ENCODE data around the gene NIPAL4. TPM values are rescaled to one million over a fixed set of nuclear protein-coding genes. Genes with fewer than 3 reads are reported as not detected.

NIPAL4 gene
- total RNA-seq, 6 experiments from 2014 or later, result 0.14 to 0.38 (median 0.22) TPM

- Mint-ChIP-seq H3K4me1 (ENCODE audit: low read depth) (peaks cover 11% of the 10 kb centered on the region), H3K27ac (no peak overlapping the region), H3K4me3 (no peak overlapping the region), H3K9me3 (no peaks in the 10 kb centered on the region), H3K27me3 (ENCODE audit: insufficient read depth) (peaks cover 2% of the 10 kb centered on the region), H3K36me3 (ENCODE audit: low read depth) (no peaks in the 10 kb centered on the region)
- no peak for DNase-seq
- TF ChIP-seq, protein P1, sequence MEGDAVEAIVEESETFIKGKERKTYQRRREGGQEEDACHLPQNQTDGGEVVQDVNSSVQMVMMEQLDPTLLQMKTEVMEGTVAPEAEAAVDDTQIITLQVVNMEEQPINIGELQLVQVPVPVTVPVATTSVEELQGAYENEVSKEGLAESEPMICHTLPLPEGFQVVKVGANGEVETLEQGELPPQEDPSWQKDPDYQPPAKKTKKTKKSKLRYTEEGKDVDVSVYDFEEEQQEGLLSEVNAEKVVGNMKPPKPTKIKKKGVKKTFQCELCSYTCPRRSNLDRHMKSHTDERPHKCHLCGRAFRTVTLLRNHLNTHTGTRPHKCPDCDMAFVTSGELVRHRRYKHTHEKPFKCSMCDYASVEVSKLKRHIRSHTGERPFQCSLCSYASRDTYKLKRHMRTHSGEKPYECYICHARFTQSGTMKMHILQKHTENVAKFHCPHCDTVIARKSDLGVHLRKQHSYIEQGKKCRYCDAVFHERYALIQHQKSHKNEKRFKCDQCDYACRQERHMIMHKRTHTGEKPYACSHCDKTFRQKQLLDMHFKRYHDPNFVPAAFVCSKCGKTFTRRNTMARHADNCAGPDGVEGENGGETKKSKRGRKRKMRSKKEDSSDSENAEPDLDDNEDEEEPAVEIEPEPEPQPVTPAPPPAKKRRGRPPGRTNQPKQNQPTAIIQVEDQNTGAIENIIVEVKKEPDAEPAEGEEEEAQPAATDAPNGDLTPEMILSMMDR (IDR thresholded peaks at IDR 0.05), result no peak
These were observed 12.8 kb upstream of the NIPAL4 start for GRCh38 chr5:157447201-157447637.

GRCh38 chr5:157449011-157449723 lies 10.8 kb upstream of the NIPAL4 start:
- peaks cover 2% of the 10 kb centered on the region for H3K27me3 Mint-ChIP-seq (ENCODE audit: insufficient read depth)
- no peak overlapping the region for H3K4me3 Mint-ChIP-seq
- TF ChIP-seq, protein P1 (IDR thresholded peaks at IDR 0.05), result no peak
- no peak for DNase-seq
- H3K9me3 Mint-ChIP-seq, result no peaks in the 10 kb centered on the region
- H3K4me1 Mint-ChIP-seq (ENCODE audit: low read depth), result no peaks in the 10 kb centered on the region
- H3K27ac Mint-ChIP-seq, result no peak overlapping the region
- H3K36me3 Mint-ChIP-seq (ENCODE audit: low read depth), result no peaks in the 10 kb centered on the region

DNA sequence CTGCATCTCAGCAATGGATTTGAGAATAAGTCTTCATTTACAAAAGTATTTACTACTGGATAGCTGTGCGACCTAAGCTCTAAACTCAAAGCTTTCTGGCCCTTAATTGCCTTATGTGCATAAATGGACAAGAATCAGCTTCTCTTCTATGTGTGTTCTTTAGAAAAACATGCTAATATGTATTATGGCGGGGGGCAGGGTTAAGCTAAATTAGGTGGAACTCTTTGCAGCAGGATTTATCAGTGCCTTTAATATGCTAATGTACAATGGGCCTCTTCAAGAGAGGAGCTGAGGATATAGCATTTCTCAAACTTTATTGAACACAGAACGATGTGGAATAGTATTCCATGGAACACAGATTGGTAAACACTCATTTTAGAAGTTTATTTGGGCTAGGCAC lies 10.0 kb upstream of the NIPAL4 start:
- DNase-seq, result no peak
- Mint-ChIP-seq H3K27me3 (ENCODE audit: insufficient read depth) (peaks cover 2% of the 10 kb centered on the region), H3K27ac (no peak overlapping the region), H3K9me3 (no peaks in the 10 kb centered on the region), H3K4me3 (no peak overlapping the region), H3K36me3 (ENCODE audit: low read depth) (no peaks in the 10 kb centered on the region), H3K4me1 (ENCODE audit: low read depth) (no peaks in the 10 kb centered on the region)
- TF ChIP-seq, protein P1 (IDR thresholded peaks at IDR 0.05), result no peak

- Mint-ChIP-seq H3K36me3 (ENCODE audit: low read depth) (no peaks in the 10 kb centered on the region), H3K9me3 (no peaks in the 10 kb centered on the region), H3K4me3 (no peak overlapping the region), H3K27me3 (ENCODE audit: insufficient read depth) (peaks cover 3% of the 10 kb centered on the region), H3K27ac (no peak overlapping the region), H3K4me1 (ENCODE audit: low read depth) (no peaks in the 10 kb centered on the region)
- DNase-seq, result no peak
- TF ChIP-seq, protein P1 (IDR thresholded peaks at IDR 0.05), result no peak
These were observed 8.2 kb upstream of the NIPAL4 start for GRCh38 chr5:157451806-157452205.

GRCh38 chr5:157454273-157454672 lies 5.7 kb upstream of the NIPAL4 start:
- H3K36me3 Mint-ChIP-seq (ENCODE audit: low read depth), result no peaks in the 10 kb centered on the region
- no peaks in the 10 kb centered on the region for H3K9me3 Mint-ChIP-seq
- no peak overlapping the region for H3K27ac Mint-ChIP-seq
- no peak overlapping the region for H3K4me3 Mint-ChIP-seq
- TF ChIP-seq, protein P1 (IDR thresholded peaks at IDR 0.05), result no peak
- peaks cover 7% of the 10 kb centered on the region for H3K27me3 Mint-ChIP-seq (ENCODE audit: insufficient read depth)
- no peaks in the 10 kb centered on the region for H3K4me1 Mint-ChIP-seq (ENCODE audit: low read depth)
- DNase-seq, result no peak
